ENCODE measurements around the gene CACNA1A. TPM values are rescaled to one million over a fixed set of nuclear protein-coding genes. Genes with fewer than 3 reads are reported as not detected.

CACNA1A gene
- 1 to 10 TPM; 6.7 to 7.6 TPM for total RNA-seq

DNA sequence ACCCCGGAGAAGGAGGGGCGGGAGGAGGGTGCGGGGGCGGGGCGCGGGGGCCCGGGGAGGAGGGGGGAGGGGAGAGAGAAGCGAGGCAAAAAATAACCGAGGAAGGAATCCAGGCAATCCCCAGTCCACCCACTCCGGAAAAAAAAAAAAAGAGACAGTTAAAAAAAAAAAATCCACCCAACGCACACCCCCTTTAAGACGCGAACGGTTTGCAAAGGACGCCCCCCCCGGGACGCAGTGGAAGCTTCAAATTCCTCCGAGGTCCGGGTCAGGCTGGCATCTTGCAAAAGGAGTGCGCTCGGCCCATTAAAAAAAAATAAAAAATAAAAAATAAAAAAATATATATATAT lies at the start of gene CACNA1A:
CACNA1A (minus strand) TSS at position 9 of the 350 bp plus-strand sequence. CDS start 255 bp downstream, outside the sequence.
- Histone ChIP-seq H3K27me3 (peaks cover 0 to 17% of the 10 kb centered on the region in 2 donors), H3K9me3 (no peaks in the 10 kb centered on the region), H3K4me3 (no peak within 1 kb of the TSS), H3K36me3 (replicated peaks in 1 of 2; ENCODE audit: insufficient read depth in 1 of 2, low read depth in 2 of 2) (no peaks in the 10 kb centered on the region), H3K27ac (no peak within 1 kb of the TSS), H3K4me1 (peaks cover 4% of the 10 kb centered on the region)
- intact Hi-C loops (cut with DNase I): no loop called here
- no peak for TF ChIP-seq POLR2A (IDR thresholded peaks at IDR 0.05)
- TF ChIP-seq, protein P1, sequence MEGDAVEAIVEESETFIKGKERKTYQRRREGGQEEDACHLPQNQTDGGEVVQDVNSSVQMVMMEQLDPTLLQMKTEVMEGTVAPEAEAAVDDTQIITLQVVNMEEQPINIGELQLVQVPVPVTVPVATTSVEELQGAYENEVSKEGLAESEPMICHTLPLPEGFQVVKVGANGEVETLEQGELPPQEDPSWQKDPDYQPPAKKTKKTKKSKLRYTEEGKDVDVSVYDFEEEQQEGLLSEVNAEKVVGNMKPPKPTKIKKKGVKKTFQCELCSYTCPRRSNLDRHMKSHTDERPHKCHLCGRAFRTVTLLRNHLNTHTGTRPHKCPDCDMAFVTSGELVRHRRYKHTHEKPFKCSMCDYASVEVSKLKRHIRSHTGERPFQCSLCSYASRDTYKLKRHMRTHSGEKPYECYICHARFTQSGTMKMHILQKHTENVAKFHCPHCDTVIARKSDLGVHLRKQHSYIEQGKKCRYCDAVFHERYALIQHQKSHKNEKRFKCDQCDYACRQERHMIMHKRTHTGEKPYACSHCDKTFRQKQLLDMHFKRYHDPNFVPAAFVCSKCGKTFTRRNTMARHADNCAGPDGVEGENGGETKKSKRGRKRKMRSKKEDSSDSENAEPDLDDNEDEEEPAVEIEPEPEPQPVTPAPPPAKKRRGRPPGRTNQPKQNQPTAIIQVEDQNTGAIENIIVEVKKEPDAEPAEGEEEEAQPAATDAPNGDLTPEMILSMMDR (IDR thresholded peaks at IDR 0.05): no peak
- WGBS, 2 donors: 2 to 3% methylated on average over 18 to 20 of the region's 21 CpGs
- DNase-seq (no peak), ATAC-seq (no peak)

DNA sequence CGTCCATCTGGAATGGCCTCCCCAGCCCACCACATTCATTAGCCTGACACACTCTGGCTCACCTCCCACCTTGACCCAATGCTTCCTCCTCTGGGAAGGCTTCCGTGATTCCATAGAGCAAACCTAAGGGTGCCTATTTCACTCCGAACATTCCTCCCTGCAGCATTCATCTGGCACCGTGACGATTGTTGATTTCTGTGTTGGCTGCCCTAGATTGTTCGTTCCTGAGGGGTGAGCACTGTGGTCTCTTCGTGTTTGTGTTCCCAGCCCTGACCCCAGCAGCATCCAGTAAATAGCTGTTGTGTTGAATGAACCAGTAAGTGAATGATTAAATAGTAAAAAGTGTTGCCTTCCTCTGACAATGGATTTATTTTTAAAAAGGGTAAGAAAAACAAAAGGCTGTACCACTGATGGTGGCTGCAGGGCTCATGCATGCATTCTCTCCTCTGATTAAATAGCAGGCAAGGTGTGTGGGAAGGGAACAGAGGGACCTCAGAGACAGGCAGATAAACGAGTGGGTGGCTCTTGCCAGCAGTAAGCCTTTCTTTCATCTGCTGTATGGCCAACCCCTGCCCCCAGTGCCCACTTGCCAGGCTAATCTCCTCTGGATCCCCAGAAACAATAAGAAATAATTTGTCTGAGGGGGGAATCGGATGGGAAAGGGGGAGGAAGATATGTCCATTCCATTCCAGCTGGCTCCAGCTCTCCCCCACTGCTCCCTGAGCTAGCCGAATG lies 48.4 kb upstream of the CACNA1A start:
- no peaks in the 10 kb centered on the region for H3K9me3 ChIP-seq
- 31 to 33% methylated on average over 10 of the region's 10 CpGs for whole genome bisulfite sequencing, 2 donors
- intact Hi-C loops (cut with DNase I): no loop called here
- no peaks in the 10 kb centered on the region for H3K36me3 ChIP-seq (replicated peaks in 1 of 2; ENCODE audit: insufficient read depth in 1 of 2, low read depth in 2 of 2)
- H3K4me1 ChIP-seq: no peaks in the 10 kb centered on the region
- H3K4me3 ChIP-seq: no peak overlapping the region
- H3K27me3 ChIP-seq: no peaks in the 10 kb centered on the region
- ATAC-seq (no peak), DNase-seq (no peak)
- H3K27ac ChIP-seq: no peak overlapping the region
- TF ChIP-seq, protein P1 (IDR thresholded peaks at IDR 0.05): no peak
- TF ChIP-seq POLR2A (IDR thresholded peaks at IDR 0.05): no peak

DNA sequence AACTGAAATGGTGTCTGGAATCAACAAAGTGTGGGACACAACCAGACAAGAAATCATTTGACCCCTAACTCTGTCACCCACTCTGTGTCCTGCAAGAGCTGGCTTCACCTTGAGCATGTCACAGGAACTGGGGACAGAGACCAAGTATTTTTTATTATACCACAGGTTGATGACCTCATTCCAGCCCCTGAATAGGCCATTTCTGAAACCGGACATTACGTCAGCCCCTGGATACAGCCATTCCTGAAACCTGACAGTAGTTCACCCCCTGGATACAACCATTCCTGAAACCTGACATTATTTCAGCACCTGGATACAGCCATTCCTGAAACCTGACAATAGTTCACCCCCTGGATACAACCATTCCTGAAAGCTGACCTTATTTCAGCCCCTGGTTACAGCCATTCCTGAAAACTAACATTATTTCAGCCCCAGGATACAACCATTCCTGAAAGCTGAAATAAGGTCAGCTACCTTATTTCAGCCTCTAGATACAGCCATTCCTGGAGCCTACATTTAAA lies 47.7 kb upstream of the CACNA1A start:
- TF ChIP-seq POLR2A (IDR thresholded peaks at IDR 0.05): no peak
- TF ChIP-seq, protein P1 (IDR thresholded peaks at IDR 0.05): no peak

DNA sequence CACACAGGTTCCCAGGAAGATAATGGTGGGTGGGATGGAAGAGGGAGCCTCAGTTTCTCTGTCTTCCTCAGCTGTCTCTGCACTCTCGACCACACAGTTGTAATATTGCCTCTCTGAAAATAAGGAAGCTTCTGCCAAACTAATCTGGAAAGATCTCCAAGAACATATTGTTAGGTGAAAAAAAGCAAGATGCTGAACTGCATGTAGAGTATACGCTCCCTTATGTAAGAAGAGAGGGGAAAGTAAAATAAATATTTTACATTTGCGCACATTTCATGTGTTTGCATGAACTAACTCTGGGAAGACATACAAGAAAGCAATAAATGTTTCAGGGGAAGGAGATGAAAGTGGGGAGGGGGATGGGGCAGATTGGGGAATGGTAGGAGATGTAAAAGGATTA lies 41.9 kb upstream of the CACNA1A start:
- TF ChIP-seq, protein P1 (IDR thresholded peaks at IDR 0.05): no peak
- no peak for TF ChIP-seq POLR2A (IDR thresholded peaks at IDR 0.05)
- intact Hi-C loops (cut with DNase I): no loop called here
- H3K27ac ChIP-seq: no peak overlapping the region

More for the DNA sequence above, 47.7 kb upstream of the CACNA1A start:
- Histone ChIP-seq H3K36me3 (replicated peaks in 1 of 2; ENCODE audit: insufficient read depth in 1 of 2, low read depth in 2 of 2) (no peaks in the 10 kb centered on the region), H3K27me3 (no peaks in the 10 kb centered on the region), H3K4me1 (no peaks in the 10 kb centered on the region), H3K4me3 (no peak overlapping the region), H3K9me3 (no peaks in the 10 kb centered on the region), H3K27ac (no peak overlapping the region)
- DNase-seq (no peak), ATAC-seq (no peak)
- intact Hi-C loops (cut with DNase I): no loop called here
- 87 to 88% methylated on average over 2 of the region's 2 CpGs for WGBS, 2 donors

DNA sequence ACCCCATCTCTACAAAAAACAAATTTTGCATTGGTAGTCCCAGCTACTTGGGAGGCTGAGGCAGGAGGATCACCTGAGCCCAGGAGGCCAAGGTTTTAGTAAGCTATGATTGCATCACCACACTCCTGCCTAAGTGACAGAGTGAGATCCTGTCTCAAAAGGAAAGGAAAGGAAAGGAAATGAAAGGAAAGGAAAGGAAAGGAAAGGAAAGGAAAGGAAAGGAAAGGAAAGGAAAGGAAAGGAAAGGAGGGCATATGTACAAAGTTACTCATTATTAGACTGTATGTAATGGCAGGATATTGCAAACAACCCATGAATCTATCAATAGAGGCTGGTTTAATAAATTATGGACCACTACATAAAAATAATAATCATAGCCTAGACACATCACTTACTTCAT lies 40.8 kb upstream of the CACNA1A start:
- Histone ChIP-seq H3K36me3 (replicated peaks in 1 of 2; ENCODE audit: insufficient read depth in 1 of 2, low read depth in 2 of 2) (no peaks in the 10 kb centered on the region), H3K27ac (no peak overlapping the region), H3K9me3 (no peaks in the 10 kb centered on the region), H3K4me1 (no peaks in the 10 kb centered on the region), H3K27me3 (no peaks in the 10 kb centered on the region), H3K4me3 (no peak overlapping the region)
- ATAC-seq: no peak
- DNase-seq: no peak
- TF ChIP-seq, protein P1 (IDR thresholded peaks at IDR 0.05): no peak
- no peak for TF ChIP-seq POLR2A (IDR thresholded peaks at IDR 0.05)
- intact Hi-C loops (cut with DNase I): no loop called here

More for the DNA sequence above, 41.9 kb upstream of the CACNA1A start:
- H3K4me1 ChIP-seq: no peaks in the 10 kb centered on the region
- no peak overlapping the region for H3K4me3 ChIP-seq
- no peaks in the 10 kb centered on the region for H3K9me3 ChIP-seq
- no peaks in the 10 kb centered on the region for H3K27me3 ChIP-seq
- 70 to 75% methylated on average over 3 of the region's 3 CpGs for WGBS, 2 donors
- ATAC-seq (no peak), DNase-seq (no peak)
- H3K36me3 ChIP-seq (replicated peaks in 1 of 2; ENCODE audit: insufficient read depth in 1 of 2, low read depth in 2 of 2): no peaks in the 10 kb centered on the region

Data from body of pancreas (tissue), 4 donors.